WTC11 (cell line): ENCODE data around the gene SACS. TPM values are rescaled to one million over a fixed set of nuclear protein-coding genes. Genes with fewer than 3 reads are reported as not detected.

ENCODE experiments used
- ATAC-seq: fragments of 200-7000 bp; cut with Tn5 transposase; 2 replicates; pipeline ENCODE4 v1.10.0; 2021; ENCODE audit warnings: mild to moderate bottlenecking, moderate library complexity
- CTCF ChIA-PET: fragments of 300-600 bp; sonication (Branson Sonifier 250); formaldehyde crosslinking; loops from one replicate; lab custom pipeline; 2021; ENCODE audit warnings: antibody characterized with exemption; lab: Charles Lee
- POLR2A ChIA-PET: fragments of 350-600 bp; sonication (Branson Sonifier 250); formaldehyde crosslinking; loops from one replicate; lab custom pipeline; 2021; ENCODE audit warnings: antibody characterized with exemption; lab: Charles Lee
- DNase-seq: peaks from one replicate; pipeline ENCODE4 v3.0.0; 2021; ENCODE audit warnings: low spot score
- H3K27ac Mint-ChIP-seq: 2 replicates; pipeline ENCODE4 v1.8.0; 2021; ENCODE audit warnings: mixed read lengths
- H3K27me3 Mint-ChIP-seq: 2 replicates; pipeline ENCODE4 v1.8.0; 2021; ENCODE audit warnings: low read depth, mild to moderate bottlenecking, moderate library complexity, mixed read lengths
- H3K36me3 Mint-ChIP-seq: 2 replicates; pipeline ENCODE4 v1.8.0; 2021; ENCODE audit warnings: mixed read lengths
- H3K4me1 Mint-ChIP-seq: 2 replicates; pipeline ENCODE4 v1.8.0; 2022; ENCODE audit warnings: mixed read lengths
- H3K4me3 Mint-ChIP-seq: 2 replicates; pipeline ENCODE4 v1.8.0; 2021; ENCODE audit warnings: mild to moderate bottlenecking, moderate library complexity, mixed read lengths
- H3K9me3 Mint-ChIP-seq: 2 replicates; pipeline ENCODE4 v1.8.0; 2021; ENCODE audit warnings: mixed read lengths
- ELF4 ChIP-seq: sonication (generic); formaldehyde crosslinking; IDR thresholded peaks from 2 replicates; pipeline ENCODE4 v1.8.1; 2022; ENCODE audit warnings: low read depth, mild to moderate bottlenecking, moderate library complexity, missing genetic modification reagents
- ERG ChIP-seq: fragments of 250-450 bp; sonication (Bioruptor Pico); IDR thresholded peaks from 2 replicates; pipeline ENCODE4 v1.8.0; 2021; ENCODE audit warnings: mild to moderate bottlenecking
- ESRRA ChIP-seq: sonication (generic); formaldehyde crosslinking; IDR thresholded peaks from 2 replicates; pipeline ENCODE4 v1.8.1; 2022; ENCODE audit warnings: mild to moderate bottlenecking, missing genetic modification reagents, borderline replicate concordance
- ETV6 ChIP-seq: sonication (generic); formaldehyde crosslinking; IDR thresholded peaks from 2 replicates; pipeline ENCODE4 v1.8.1; 2022; ENCODE audit warnings: mild to moderate bottlenecking, missing genetic modification reagents
- FOXJ3 ChIP-seq: sonication (generic); formaldehyde crosslinking; IDR thresholded peaks from 2 replicates; pipeline ENCODE4 v1.9.0; 2021; ENCODE audit warnings: missing genetic modification reagents, mild to moderate bottlenecking, borderline replicate concordance
- GABPB1 ChIP-seq: sonication (generic); formaldehyde crosslinking; IDR thresholded peaks from 2 replicates; pipeline ENCODE4 v1.8.1; 2023; ENCODE audit warnings: mild to moderate bottlenecking, missing genetic modification reagents
- GTF2I ChIP-seq: fragments of 250-450 bp; sonication (Bioruptor Pico); conservative IDR thresholded peaks from 2 replicates; pipeline ENCODE4 v1.4.0; 2021; ENCODE audit warnings: mild to moderate bottlenecking
- HMGXB4 ChIP-seq: sonication (generic); formaldehyde crosslinking; IDR thresholded peaks from 2 replicates; pipeline ENCODE4 v1.8.1; 2023; ENCODE audit warnings: mild to moderate bottlenecking, moderate library complexity, missing genetic modification reagents
- JAZF1 ChIP-seq: fragments of 250-450 bp; sonication (Bioruptor Pico); IDR thresholded peaks from 2 replicates; pipeline ENCODE4 v1.9.0; 2021; ENCODE audit warnings: moderate library complexity, mild to moderate bottlenecking, inconsistent platforms
- MXD4 ChIP-seq: fragments of 250-450 bp; sonication (Bioruptor Pico); IDR thresholded peaks from 2 replicates; pipeline ENCODE4 v1.8.0; 2021; ENCODE audit warnings: mild to moderate bottlenecking, moderate library complexity, borderline replicate concordance
- OVOL2 ChIP-seq: fragments of 250-450 bp; sonication (Bioruptor Pico); IDR thresholded peaks from 2 replicates; pipeline ENCODE4 v1.9.0; 2021; ENCODE audit warnings: mild to moderate bottlenecking, borderline replicate concordance
- PRDM15 ChIP-seq: sonication (generic); formaldehyde crosslinking; IDR thresholded peaks from 2 replicates; pipeline ENCODE4 v1.8.0; 2022; ENCODE audit warnings: missing genetic modification reagents
- RELA ChIP-seq: sonication (generic); formaldehyde crosslinking; IDR thresholded peaks from 2 replicates; pipeline ENCODE4 v1.8.1; 2022; ENCODE audit warnings: missing genetic modification reagents, mild to moderate bottlenecking, borderline replicate concordance
- RORB ChIP-seq: fragments of 250-450 bp; sonication (Bioruptor Pico); IDR thresholded peaks from 2 replicates; pipeline ENCODE4 v1.9.0; 2021; ENCODE audit warnings: mild to moderate bottlenecking
- SP1 ChIP-seq: sonication (generic); formaldehyde crosslinking; conservative IDR thresholded peaks from 2 replicates; pipeline ENCODE4 v1.8.1; 2022; ENCODE audit warnings: missing genetic modification reagents
- TCF7 ChIP-seq: sonication (generic); formaldehyde crosslinking; IDR thresholded peaks from 2 replicates; pipeline ENCODE4 v1.8.0; 2022; ENCODE audit warnings: mild to moderate bottlenecking, low read depth, missing genetic modification reagents, moderate library complexity
- TEAD4 ChIP-seq: sonication (generic); formaldehyde crosslinking; IDR thresholded peaks from 2 replicates; pipeline ENCODE4 v1.8.0; 2022; ENCODE audit warnings: mild to moderate bottlenecking, missing genetic modification reagents
- USF2 ChIP-seq: sonication (generic); formaldehyde crosslinking; IDR thresholded peaks from 2 replicates; pipeline ENCODE4 v1.8.1; 2023; ENCODE audit warnings: mild to moderate bottlenecking, missing genetic modification reagents, moderate library complexity
- ZBTB21 ChIP-seq: sonication (generic); formaldehyde crosslinking; IDR thresholded peaks from 2 replicates; pipeline ENCODE4 v1.8.1; 2023; ENCODE audit warnings: mild to moderate bottlenecking, missing genetic modification reagents, borderline replicate concordance
- ZNF396 ChIP-seq: fragments of 250-450 bp; sonication (Bioruptor Pico); IDR thresholded peaks from 2 replicates; pipeline ENCODE4 v1.8.0; 2021; ENCODE audit warnings: mild to moderate bottlenecking, moderate library complexity, borderline replicate concordance
- ZNF423 ChIP-seq: fragments of 250-450 bp; sonication (Bioruptor Pico); IDR thresholded peaks from 2 replicates; pipeline ENCODE4 v2.1.2; 2022; ENCODE audit warnings: mild to moderate bottlenecking, moderate library complexity
- ZSCAN18 ChIP-seq: fragments of 250-450 bp; sonication (Bioruptor Pico); IDR thresholded peaks from 2 replicates; pipeline ENCODE4 v2.1.2; 2022; ENCODE audit warnings: mild to moderate bottlenecking, moderate library complexity
- total RNA-seq: library from RNA; stranded (reverse); gene quantifications from 3 replicates; pipeline ENCODE4 v1.2.3, GENCODE V29; 2021
- TF ChIP-seq, protein P1 (sequence below): fragments of 250-450 bp; sonication (Bioruptor Pico); IDR thresholded peaks from 2 replicates; pipeline ENCODE4 v1.9.0; 2021; ENCODE audit warnings: moderate library complexity, mild to moderate bottlenecking, inconsistent platforms, borderline replicate concordance
- TF ChIP-seq, protein P2 (sequence below): sonication (generic); formaldehyde crosslinking; conservative IDR thresholded peaks from 2 replicates; pipeline ENCODE4 v1.8.1; 2022; ENCODE audit warnings: mild to moderate bottlenecking, missing genetic modification reagents
- TF ChIP-seq, protein P3 (sequence below): sonication (generic); formaldehyde crosslinking; IDR thresholded peaks from 2 replicates; pipeline ENCODE4 v1.8.1; 2022; ENCODE audit warnings: missing genetic modification reagents, borderline replicate concordance

Gene SACS
- total RNA-seq, 1 experiment from 2014 or later, result 35.2 TPM

DNA sequence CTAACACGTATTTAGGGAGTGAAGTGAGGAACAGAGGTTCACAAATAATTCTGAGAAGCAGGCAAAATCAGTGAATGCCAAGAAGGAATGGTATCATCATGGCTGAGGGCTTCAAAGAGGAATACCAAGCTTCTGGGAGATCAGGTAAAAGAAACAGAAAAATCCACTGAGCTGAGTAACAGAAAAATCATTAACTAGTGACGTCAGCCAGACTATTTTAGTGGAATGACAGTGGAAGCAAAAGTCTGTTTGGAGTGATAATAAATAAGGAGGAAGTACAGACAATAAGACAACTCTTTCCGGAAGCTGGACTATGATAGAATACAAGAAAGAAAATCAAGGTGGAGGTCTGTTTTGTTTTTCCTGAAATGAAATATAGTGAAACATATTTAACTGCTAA lies 83.5 kb downstream of the SACS start:
- H3K4me3 Mint-ChIP-seq, result no peak overlapping the region
- H3K9me3 Mint-ChIP-seq, result no peaks in the 10 kb centered on the region
- H3K27me3 Mint-ChIP-seq, result no peaks in the 10 kb centered on the region
- CTCF ChIA-PET, result no interaction called here
- H3K4me1 Mint-ChIP-seq, result no peaks in the 10 kb centered on the region
- no peak overlapping the region for H3K27ac Mint-ChIP-seq
- peaks cover 48% of the 10 kb centered on the region for H3K36me3 Mint-ChIP-seq
- no peak for TF ChIP-seq RORB (CRISPR knock-in tag)
- no peak for TF ChIP-seq TCF7
- TF ChIP-seq TEAD4 (CRISPR knock-in tag), result no peak
- TF ChIP-seq SP1 (CRISPR knock-in tag), result no peak
- TF ChIP-seq ESRRA, result no peak
- no peak for TF ChIP-seq ELF4 (CRISPR knock-in tag)
- TF ChIP-seq JAZF1 (CRISPR knock-in tag), result no peak
- TF ChIP-seq ETV6 (CRISPR knock-in tag), result no peak
- TF ChIP-seq, protein P1, sequence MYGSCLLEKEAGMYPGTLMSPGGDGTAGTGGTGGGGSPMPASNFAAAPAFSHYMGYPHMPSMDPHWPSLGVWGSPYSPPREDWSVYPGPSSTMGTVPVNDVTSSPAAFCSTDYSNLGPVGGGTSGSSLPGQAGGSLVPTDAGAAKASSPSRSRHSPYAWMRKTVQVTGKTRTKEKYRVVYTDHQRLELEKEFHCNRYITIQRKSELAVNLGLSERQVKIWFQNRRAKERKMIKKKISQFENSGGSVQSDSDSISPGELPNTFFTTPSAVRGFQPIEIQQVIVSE (CRISPR knock-in tag), result no peak
- no peak for TF ChIP-seq PRDM15 (CRISPR knock-in tag)
- no peak for TF ChIP-seq ZNF396
- TF ChIP-seq, protein P2, sequence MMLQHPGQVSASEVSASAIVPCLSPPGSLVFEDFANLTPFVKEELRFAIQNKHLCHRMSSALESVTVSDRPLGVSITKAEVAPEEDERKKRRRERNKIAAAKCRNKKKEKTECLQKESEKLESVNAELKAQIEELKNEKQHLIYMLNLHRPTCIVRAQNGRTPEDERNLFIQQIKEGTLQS (CRISPR knock-in tag), result no peak
- no peak for TF ChIP-seq MXD4 (CRISPR knock-in tag)
- TF ChIP-seq ERG (CRISPR knock-in tag), result no peak
- POLR2A ChIA-PET, result no interaction called here
- no peak for DNase-seq
- ATAC-seq, result no peak

GRCh38 chr13:23349161-23349897 lies 84.2 kb downstream of the SACS start:
- CTCF ChIA-PET, result no interaction called here
- H3K36me3 Mint-ChIP-seq, result peaks cover 42% of the 10 kb centered on the region
- H3K4me1 Mint-ChIP-seq, result no peaks in the 10 kb centered on the region
- POLR2A ChIA-PET, result no interaction called here
- H3K9me3 Mint-ChIP-seq, result peaks cover under 1% of the 10 kb centered on the region; the same call in 1 of the 2 replicates
- DNase-seq (no peak), ATAC-seq (no peak)
- H3K4me3 Mint-ChIP-seq, result no peak overlapping the region
- H3K27ac Mint-ChIP-seq, result no peak overlapping the region
- H3K27me3 Mint-ChIP-seq, result no peaks in the 10 kb centered on the region
- TF ChIP-seq HMGXB4 (CRISPR knock-in tag) (no peak), OVOL2 (CRISPR knock-in tag) (no peak), SP1 (CRISPR knock-in tag) (no peak), FOXJ3 (no peak), ZSCAN18 (CRISPR knock-in tag) (no peak), GABPB1 (CRISPR knock-in tag) (no peak), USF2 (CRISPR knock-in tag) (no peak), ZBTB21 (no peak), ZNF423 (CRISPR knock-in tag) (no peak), RELA (no peak), GTF2I (CRISPR knock-in tag) (no peak)
- TF ChIP-seq, protein P3, sequence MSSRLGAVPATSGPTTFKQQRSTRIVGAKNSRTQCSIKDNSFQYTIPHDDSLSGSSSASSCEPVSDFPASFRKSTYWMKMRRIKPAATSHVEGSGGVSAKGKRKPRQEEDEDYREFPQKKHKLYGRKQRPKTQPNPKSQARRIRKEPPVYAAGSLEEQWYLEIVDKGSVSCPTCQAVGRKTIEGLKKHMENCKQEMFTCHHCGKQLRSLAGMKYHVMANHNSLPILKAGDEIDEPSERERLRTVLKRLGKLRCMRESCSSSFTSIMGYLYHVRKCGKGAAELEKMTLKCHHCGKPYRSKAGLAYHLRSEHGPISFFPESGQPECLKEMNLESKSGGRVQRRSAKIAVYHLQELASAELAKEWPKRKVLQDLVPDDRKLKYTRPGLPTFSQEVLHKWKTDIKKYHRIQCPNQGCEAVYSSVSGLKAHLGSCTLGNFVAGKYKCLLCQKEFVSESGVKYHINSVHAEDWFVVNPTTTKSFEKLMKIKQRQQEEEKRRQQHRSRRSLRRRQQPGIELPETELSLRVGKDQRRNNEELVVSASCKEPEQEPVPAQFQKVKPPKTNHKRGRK (CRISPR knock-in tag), result no peak
